GM23338 (cell line): ENCODE data around the gene PTCHD4. TPM values are rescaled to one million over a fixed set of nuclear protein-coding genes. Genes with fewer than 3 reads are reported as not detected.

Experiments
- ATAC-seq: fragments of 200-7000 bp; cut with Tn5 transposase; 3 replicates; pipeline ENCODE4 v1.9.1; 2020
- DNase-seq: peaks from one replicate; pipeline ENCODE4 v3.0.0-alpha.2; 2015; ENCODE audit warnings: low spot score
- H2AFZ ChIP-seq: fragments of 200-600 bp; sonication (generic); 2 replicates; pipeline ENCODE4 v1.8.0; 2016; ENCODE audit warnings: antibody characterized with exemption, mild to moderate bottlenecking, moderate library complexity
- H3F3A ChIP-seq: fragments of 200-600 bp; sonication (generic); replicated peaks from 2 replicates; pipeline ENCODE4 v1.8.0; 2017; ENCODE audit warnings: antibody characterized with exemption, mixed run types, low read depth
- H3K27ac ChIP-seq: fragments of 200-600 bp; sonication (generic); 2 replicates; pipeline ENCODE4 v1.6.1; 2016; ENCODE audit warnings: low read depth
- H3K27me3 ChIP-seq: fragments of 200-600 bp; sonication (generic); 2 replicates; pipeline ENCODE4 v1.8.0; 2016; ENCODE audit warnings: mild to moderate bottlenecking, mixed run types, moderate library complexity; ENCODE audit not compliant: insufficient read depth
- H3K36me3 ChIP-seq: fragments of 200-600 bp; sonication (generic); 2 replicates; pipeline ENCODE4 v1.8.0; 2016; ENCODE audit warnings: mild to moderate bottlenecking; ENCODE audit not compliant: insufficient read depth
- H3K4me1 ChIP-seq: fragments of 200-600 bp; sonication (generic); 2 replicates; pipeline ENCODE4 v1.8.0; 2016; ENCODE audit warnings: mild to moderate bottlenecking, moderate library complexity; ENCODE audit not compliant: insufficient read depth
- H3K4me2 ChIP-seq: fragments of 200-600 bp; sonication (generic); 2 replicates; pipeline ENCODE4 v1.7.1; 2017; ENCODE audit warnings: mixed run types
- H3K4me3 ChIP-seq: fragments of 200-600 bp; sonication (generic); 2 replicates; pipeline ENCODE4 v1.6.1; 2016; ENCODE audit warnings: mixed run types
- H3K79me2 ChIP-seq: fragments of 200-600 bp; sonication (generic); replicated peaks from 2 replicates; pipeline ENCODE4 v1.8.0; 2017; ENCODE audit warnings: mild to moderate bottlenecking; ENCODE audit not compliant: insufficient read depth
- H3K9me2 ChIP-seq: fragments of 200-600 bp; sonication (generic); 2 replicates; pipeline ENCODE4 v1.8.0; 2017; ENCODE audit not compliant: insufficient read depth
- H4K20me1 ChIP-seq: fragments of 200-600 bp; sonication (generic); replicated peaks from 2 replicates; pipeline ENCODE4 v1.8.0; 2017; ENCODE audit warnings: mild to moderate bottlenecking; ENCODE audit not compliant: insufficient read depth
- H3K27ac Mint-ChIP-seq: 2 replicates; pipeline ENCODE4 v1.8.0; 2020; ENCODE audit warnings: inconsistent platforms, mild to moderate bottlenecking, moderate library complexity, mixed read lengths
- H3K27me3 Mint-ChIP-seq: 3 replicates; pipeline ENCODE4 v1.8.0; 2022; ENCODE audit warnings: low read depth, mild to moderate bottlenecking, moderate library complexity, mixed read lengths, inconsistent platforms; ENCODE audit not compliant: insufficient read depth, poor library complexity
- H3K36me3 Mint-ChIP-seq: 3 replicates; pipeline ENCODE4 v1.8.0; 2021; ENCODE audit warnings: low read depth, mild to moderate bottlenecking, inconsistent platforms, moderate library complexity, mixed read lengths
- H3K4me1 Mint-ChIP-seq: 3 replicates; pipeline ENCODE4 v1.8.0; 2020; ENCODE audit warnings: mild to moderate bottlenecking, inconsistent platforms, mixed read lengths
- H3K4me3 Mint-ChIP-seq: 3 replicates; pipeline ENCODE4 v1.8.0; 2021; ENCODE audit warnings: moderate library complexity, mild to moderate bottlenecking, inconsistent platforms, mixed read lengths
- H3K9me3 Mint-ChIP-seq: 3 replicates; pipeline ENCODE4 v1.8.0; 2020; ENCODE audit warnings: moderate library complexity, mild to moderate bottlenecking, inconsistent platforms, mixed read lengths
- CREB1 ChIP-seq: fragments of 250-450 bp; sonication (Bioruptor Pico); IDR thresholded peaks from 2 replicates; pipeline ENCODE4 v1.5.0; 2020; ENCODE audit warnings: low read depth, mild to moderate bottlenecking, moderate library complexity
- EZH2 ChIP-seq: fragments of 200-600 bp; sonication (generic); IDR thresholded peaks from one replicate; pipeline ENCODE4 v1.8.0; 2017; ENCODE audit warnings: antibody characterized with exemption, mild to moderate bottlenecking, low read depth; ENCODE audit not compliant: unreplicated experiment
- EZH2phosphoT487 ChIP-seq: fragments of 200-600 bp; sonication (generic); IDR thresholded peaks from one replicate; pipeline ENCODE4 v1.8.1; 2018; ENCODE audit warnings: antibody characterized with exemption; ENCODE audit not compliant: unreplicated experiment
- JUNB ChIP-seq: IDR thresholded peaks from one replicate; pipeline ENCODE4 v1.6.1; 2016; ENCODE audit warnings: antibody characterized with exemption; ENCODE audit not compliant: unreplicated experiment
- NANOG ChIP-seq: IDR thresholded peaks from 2 replicates; pipeline ENCODE4 v1.6.1; 2016; ENCODE audit warnings: antibody characterized with exemption, borderline replicate concordance
- POLR2AphosphoS5 ChIP-seq: IDR thresholded peaks from 2 replicates; pipeline ENCODE4 v1.6.1; 2016; ENCODE audit warnings: antibody characterized with exemption, low read depth
- STAT1 ChIP-seq: IDR thresholded peaks from one replicate; pipeline ENCODE4 v1.6.1; 2016; ENCODE audit warnings: antibody characterized with exemption; ENCODE audit not compliant: unreplicated experiment
- ZNF114 ChIP-seq: fragments of 250-450 bp; sonication (Bioruptor Pico); IDR thresholded peaks from 2 replicates; pipeline ENCODE4 v1.5.0; 2020; ENCODE audit warnings: mild to moderate bottlenecking, moderate library complexity
- ZNF331 ChIP-seq: fragments of 250-450 bp; sonication (Bioruptor Pico); IDR thresholded peaks from 2 replicates; pipeline ENCODE4 v1.5.0; 2020; ENCODE audit warnings: low read depth, mild to moderate bottlenecking, moderate library complexity
- ZNF462 ChIP-seq: fragments of 250-450 bp; sonication (Bioruptor Pico); IDR thresholded peaks from 2 replicates; pipeline ENCODE4 v1.5.0; 2020; ENCODE audit warnings: mild to moderate bottlenecking, moderate library complexity
- polyA plus RNA-seq: library from polyadenylated mRNA; unstranded; fragments of >200 nt; fragmentation: Nextera tagmentation; extraction: Ambion mirVana; gene quantifications from 2 replicates; pipeline ENCODE4 v1.2.1, GENCODE V29; 2016
- total RNA-seq: library from RNA; depleted of rRNA; stranded (reverse); fragments of >200 nt; shearing (Covaris generic); gene quantifications from 2 replicates; pipeline ENCODE4 v1.2.3, GENCODE V29; 2014
- TF ChIP-seq, protein P1 (sequence below): IDR thresholded peaks from 2 replicates; pipeline ENCODE4 v1.6.1; 2016; ENCODE audit warnings: antibody characterized with exemption
- TF ChIP-seq, protein P2 (sequence below): IDR thresholded peaks from one replicate; pipeline ENCODE4 v1.6.1; 2018; ENCODE audit warnings: antibody characterized with exemption; ENCODE audit not compliant: unreplicated experiment

Gene PTCHD4
- total and polyA plus RNA-seq, 2 experiments from 2014 or later = 0.66 to 0.78 TPM

- no peak for TF ChIP-seq ZNF114 (CRISPR knock-in tag)
- TF ChIP-seq ZNF462 (CRISPR knock-in tag) = no peak
These were observed 29.0 kb upstream of the PTCHD4 start (continued) for GRCh38 chr6:48139818-48140614.

- no peak overlapping the region for H3K4me2 ChIP-seq
- no peak overlapping the region for H3K4me3 ChIP-seq
- H3K4me1 ChIP-seq = no peaks in the 10 kb centered on the region
- no peaks in the 10 kb centered on the region for H3K27me3 Mint-ChIP-seq
- ATAC-seq = no peak
- H3K27me3 ChIP-seq = no peaks in the 10 kb centered on the region
- no peaks in the 10 kb centered on the region for H3F3A ChIP-seq
- H2AFZ ChIP-seq = no peak overlapping the region
- no peak overlapping the region for H3K27ac ChIP-seq
- H3K36me3 ChIP-seq = no peaks in the 10 kb centered on the region
- H3K4me1 Mint-ChIP-seq = peaks cover 4% of the 10 kb centered on the region; the same call in 1 of the 3 replicates
- no peaks in the 10 kb centered on the region for H4K20me1 ChIP-seq
- peak; percentile 32 for DNase-seq
- no peak overlapping the region for H3K4me3 Mint-ChIP-seq
- no peaks in the 10 kb centered on the region for H3K79me2 ChIP-seq
- no peaks in the 10 kb centered on the region for H3K9me3 Mint-ChIP-seq
- H3K27ac Mint-ChIP-seq = no peak overlapping the region
- no peaks in the 10 kb centered on the region for H3K36me3 Mint-ChIP-seq
- H3K9me2 ChIP-seq = peaks cover 4% of the 10 kb centered on the region; the same call in 1 of the 2 replicates
- no peak for TF ChIP-seq ZNF331 (CRISPR knock-in tag)
- no peak for TF ChIP-seq NANOG
- TF ChIP-seq POLR2AphosphoS5 = no peak
- no peak for TF ChIP-seq EZH2
- TF ChIP-seq JUNB = no peak
- TF ChIP-seq, protein P1, sequence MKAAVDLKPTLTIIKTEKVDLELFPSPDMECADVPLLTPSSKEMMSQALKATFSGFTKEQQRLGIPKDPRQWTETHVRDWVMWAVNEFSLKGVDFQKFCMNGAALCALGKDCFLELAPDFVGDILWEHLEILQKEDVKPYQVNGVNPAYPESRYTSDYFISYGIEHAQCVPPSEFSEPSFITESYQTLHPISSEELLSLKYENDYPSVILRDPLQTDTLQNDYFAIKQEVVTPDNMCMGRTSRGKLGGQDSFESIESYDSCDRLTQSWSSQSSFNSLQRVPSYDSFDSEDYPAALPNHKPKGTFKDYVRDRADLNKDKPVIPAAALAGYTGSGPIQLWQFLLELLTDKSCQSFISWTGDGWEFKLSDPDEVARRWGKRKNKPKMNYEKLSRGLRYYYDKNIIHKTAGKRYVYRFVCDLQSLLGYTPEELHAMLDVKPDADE = no peak
- TF ChIP-seq EZH2phosphoT487 = no peak
- TF ChIP-seq ZNF114 (CRISPR knock-in tag) = no peak
- TF ChIP-seq STAT1 = no peak
- TF ChIP-seq, protein P2, sequence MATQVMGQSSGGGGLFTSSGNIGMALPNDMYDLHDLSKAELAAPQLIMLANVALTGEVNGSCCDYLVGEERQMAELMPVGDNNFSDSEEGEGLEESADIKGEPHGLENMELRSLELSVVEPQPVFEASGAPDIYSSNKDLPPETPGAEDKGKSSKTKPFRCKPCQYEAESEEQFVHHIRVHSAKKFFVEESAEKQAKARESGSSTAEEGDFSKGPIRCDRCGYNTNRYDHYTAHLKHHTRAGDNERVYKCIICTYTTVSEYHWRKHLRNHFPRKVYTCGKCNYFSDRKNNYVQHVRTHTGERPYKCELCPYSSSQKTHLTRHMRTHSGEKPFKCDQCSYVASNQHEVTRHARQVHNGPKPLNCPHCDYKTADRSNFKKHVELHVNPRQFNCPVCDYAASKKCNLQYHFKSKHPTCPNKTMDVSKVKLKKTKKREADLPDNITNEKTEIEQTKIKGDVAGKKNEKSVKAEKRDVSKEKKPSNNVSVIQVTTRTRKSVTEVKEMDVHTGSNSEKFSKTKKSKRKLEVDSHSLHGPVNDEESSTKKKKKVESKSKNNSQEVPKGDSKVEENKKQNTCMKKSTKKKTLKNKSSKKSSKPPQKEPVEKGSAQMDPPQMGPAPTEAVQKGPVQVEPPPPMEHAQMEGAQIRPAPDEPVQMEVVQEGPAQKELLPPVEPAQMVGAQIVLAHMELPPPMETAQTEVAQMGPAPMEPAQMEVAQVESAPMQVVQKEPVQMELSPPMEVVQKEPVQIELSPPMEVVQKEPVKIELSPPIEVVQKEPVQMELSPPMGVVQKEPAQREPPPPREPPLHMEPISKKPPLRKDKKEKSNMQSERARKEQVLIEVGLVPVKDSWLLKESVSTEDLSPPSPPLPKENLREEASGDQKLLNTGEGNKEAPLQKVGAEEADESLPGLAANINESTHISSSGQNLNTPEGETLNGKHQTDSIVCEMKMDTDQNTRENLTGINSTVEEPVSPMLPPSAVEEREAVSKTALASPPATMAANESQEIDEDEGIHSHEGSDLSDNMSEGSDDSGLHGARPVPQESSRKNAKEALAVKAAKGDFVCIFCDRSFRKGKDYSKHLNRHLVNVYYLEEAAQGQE = no peak
- TF ChIP-seq CREB1 (CRISPR knock-in tag) = no peak
These were observed 25.9 kb upstream of the PTCHD4 start for GRCh38 chr6:48136856-48137255.
